HFF-Myc (cell line): ENCODE data around the gene RTP3.

Experiments used
- DNase-seq: peaks from one replicate; pipeline ENCODE4 v3.0.0-alpha.2; 2011; ENCODE audit warnings: low read depth; ENCODE audit errors: extremely low read depth
- H3K4me3 ChIP-seq: replicated peaks from 2 replicates; pipeline ENCODE4 v1.5.1; 2011; ENCODE audit warnings: low read depth, mild to moderate bottlenecking, control low read depth, low read length
- CTCF ChIP-seq: IDR thresholded peaks from 2 replicates; pipeline ENCODE4 v1.5.1; 2012; ENCODE audit warnings: mild to moderate bottlenecking, low read depth, low read length, control low read depth; ENCODE audit errors: missing control alignments

RTP3 gene

GRCh38 chr3:46468753-46469600 is 28.8 kb upstream of the RTP3 start:
- no peak overlapping the region for H3K4me3 ChIP-seq
- TF ChIP-seq CTCF, result no peak
- no peak for DNase-seq

GRCh38 chr3:46469680-46470357 is 28.0 kb upstream of the RTP3 start:
- TF ChIP-seq CTCF, result no peak
- DNase-seq, result no peak

GRCh38 chr3:46470831-46471230 is 26.9 kb upstream of the RTP3 start:
- DNase-seq, result no peak
- no peak overlapping the region for H3K4me3 ChIP-seq
- TF ChIP-seq CTCF, result no peak

More at GRCh38 chr3:46469680-46470357, 28.0 kb upstream of the RTP3 start:
- H3K4me3 ChIP-seq, result no peak overlapping the region

- TF ChIP-seq CTCF, result no peak
- DNase-seq, result no peak
- H3K4me3 ChIP-seq, result no peak overlapping the region
Measured at GRCh38 chr3:46471371-46471914, 26.3 kb upstream of the RTP3 start.

GRCh38 chr3:46472736-46473135 is 25.0 kb upstream of the RTP3 start:
- TF ChIP-seq CTCF, result no peak
- DNase-seq, result no peak
- no peak overlapping the region for H3K4me3 ChIP-seq

- H3K4me3 ChIP-seq, result no peak overlapping the region
- DNase-seq, result no peak
- no peak for TF ChIP-seq CTCF
Measured at GRCh38 chr3:46477145-46477544, 20.6 kb upstream of the RTP3 start.
